Measurements from ENCODE around the gene UGGT2.
"Not testable (repeated sequence)": the region's sequence is repeated elsewhere in the genome, so short reads cannot be mapped to it uniquely, and the experiment has no call there.

Gene UGGT2

GRCh38 chr13:96053003-96053703, at the start of gene UGGT2:
TSS of gene UGGT2 (minus strand) at chr13:96053401. CDS start at chr13:96053312, 89 bp downstream.
- no peak for DNase-seq (ENCODE audit: low read depth)

- DNase-seq (ENCODE audit: low read depth) = no peak
These were observed 47.4 kb upstream of the UGGT2 start for GRCh38 chr13:96100457-96101220.

- no peak for DNase-seq (ENCODE audit: low read depth)
These were observed 40.2 kb upstream of the UGGT2 start for GRCh38 chr13:96093296-96094006.

- no peak for DNase-seq (ENCODE audit: low read depth)
These were observed 38.2 kb upstream of the UGGT2 start for GRCh38 chr13:96091164-96092117.

GRCh38 chr13:96090240-96091101, 37.3 kb upstream of the UGGT2 start:
- DNase-seq (ENCODE audit: low read depth) = no peak

GRCh38 chr13:96089749-96090239, 36.6 kb upstream of the UGGT2 start, which contains the start of gene HS6ST3:
TSS of gene HS6ST3 (plus strand) at chr13:96090107.
- no peak for DNase-seq (ENCODE audit: low read depth)

- DNase-seq (ENCODE audit: low read depth) = no peak
These were observed 35.9 kb upstream of the UGGT2 start for GRCh38 chr13:96089139-96089538.

- DNase-seq (ENCODE audit: low read depth) = no peak
These were observed 33.5 kb upstream of the UGGT2 start for GRCh38 chr13:96086736-96087135.

- no peak for DNase-seq (ENCODE audit: low read depth)
These were observed 29.4 kb upstream of the UGGT2 start for GRCh38 chr13:96082640-96083039.

- DNase-seq (ENCODE audit: low read depth) = no peak
These were observed 28.7 kb upstream of the UGGT2 start for GRCh38 chr13:96081888-96082287.

- DNase-seq (ENCODE audit: low read depth) = no peak
These were observed 27.5 kb upstream of the UGGT2 start for GRCh38 chr13:96080676-96081075.

GRCh38 chr13:96075953-96076543, 22.8 kb upstream of the UGGT2 start:
- DNase-seq (ENCODE audit: low read depth) = no peak

GRCh38 chr13:96072392-96072791, 19.2 kb upstream of the UGGT2 start:
- DNase-seq (ENCODE audit: low read depth) = no peak

GRCh38 chr13:96071504-96071903, 18.3 kb upstream of the UGGT2 start:
- DNase-seq (ENCODE audit: low read depth) = no peak

- no peak for DNase-seq (ENCODE audit: low read depth)
These were observed 15.5 kb upstream of the UGGT2 start for GRCh38 chr13:96068729-96069128.

- no peak for DNase-seq (ENCODE audit: low read depth)
These were observed 12.6 kb upstream of the UGGT2 start for GRCh38 chr13:96065849-96066248.

GRCh38 chr13:96052656-96053002, 572 bp downstream of the UGGT2 start:
- no peak for DNase-seq (ENCODE audit: low read depth)

- not testable (repeated sequence) for DNase-seq (ENCODE audit: low read depth)
These were observed 1.3 kb downstream of the UGGT2 start for GRCh38 chr13:96051946-96052345.

- not testable (repeated sequence) for DNase-seq (ENCODE audit: low read depth)
These were observed 1.7 kb downstream of the UGGT2 start for GRCh38 chr13:96051491-96051890.

GRCh38 chr13:96050955-96051354, 2.2 kb downstream of the UGGT2 start:
- DNase-seq (ENCODE audit: low read depth) = not testable (repeated sequence)

Measured in activated T-helper 9 cell treated with anti-CD3 and anti-CD28 coated beads, Interleukin-2, amount 50 U/mL, for 16 hours (primary cell).